GM19043 (cell line): ENCODE data around the gene DDIT4L.
"Not testable (repeated sequence)": the region's sequence is repeated elsewhere in the genome, so short reads cannot be mapped to it uniquely, and the experiment has no call there.

Experiments used
- ATAC-seq: cut with Tn5 transposase; IDR thresholded peaks from one replicate; pipeline ENCODE4 v1.9.1; 2021; ENCODE audit warnings: low read depth; ENCODE audit not compliant: unreplicated experiment

Gene DDIT4L, protein sequence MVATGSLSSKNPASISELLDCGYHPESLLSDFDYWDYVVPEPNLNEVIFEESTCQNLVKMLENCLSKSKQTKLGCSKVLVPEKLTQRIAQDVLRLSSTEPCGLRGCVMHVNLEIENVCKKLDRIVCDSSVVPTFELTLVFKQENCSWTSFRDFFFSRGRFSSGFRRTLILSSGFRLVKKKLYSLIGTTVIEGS

DNA sequence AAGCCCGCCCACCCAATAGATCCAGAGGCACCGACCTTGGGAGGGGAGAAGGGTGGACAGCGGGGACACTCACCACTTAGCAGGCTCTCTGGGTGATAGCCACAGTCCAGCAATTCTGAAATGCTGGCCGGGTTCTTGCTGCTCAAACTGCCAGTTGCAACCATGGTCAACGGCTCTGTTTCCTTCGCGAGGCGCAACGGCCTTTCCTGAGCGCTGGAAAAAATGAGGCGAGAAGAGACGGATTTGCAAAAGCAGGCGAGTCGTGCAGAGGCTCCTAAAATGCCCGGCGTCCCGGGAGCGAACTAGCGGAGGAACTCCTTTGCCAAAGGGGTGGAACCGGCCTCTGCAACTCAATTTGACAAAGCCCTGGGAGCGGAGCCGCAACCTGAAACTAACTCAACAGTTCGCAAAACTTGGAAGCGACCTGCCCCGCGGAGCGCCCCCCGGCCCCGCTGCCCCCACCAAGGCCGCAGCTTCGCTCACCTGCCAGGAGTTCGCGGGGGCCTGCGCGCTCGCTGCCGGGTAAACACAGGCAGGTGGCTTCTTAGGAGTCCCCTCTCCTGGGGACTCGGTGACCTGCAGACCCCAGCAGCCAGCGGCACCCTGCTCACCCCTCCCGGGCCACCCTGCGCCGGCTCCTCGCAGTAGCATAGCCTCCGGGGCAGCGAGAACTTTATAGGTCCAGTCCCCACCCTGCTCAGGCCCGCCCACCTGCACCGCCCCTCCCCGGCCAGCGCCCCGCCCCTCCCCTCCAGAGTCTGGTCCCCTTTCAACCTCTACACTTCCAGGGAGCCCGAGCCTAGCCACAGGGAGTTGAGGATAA is at the start of gene DDIT4L:
DDIT4L (minus strand) TSS at position 649 of the 823 bp plus-strand sequence; CDS start at position 164, 485 bp downstream.
- no peak for ATAC-seq

DNA sequence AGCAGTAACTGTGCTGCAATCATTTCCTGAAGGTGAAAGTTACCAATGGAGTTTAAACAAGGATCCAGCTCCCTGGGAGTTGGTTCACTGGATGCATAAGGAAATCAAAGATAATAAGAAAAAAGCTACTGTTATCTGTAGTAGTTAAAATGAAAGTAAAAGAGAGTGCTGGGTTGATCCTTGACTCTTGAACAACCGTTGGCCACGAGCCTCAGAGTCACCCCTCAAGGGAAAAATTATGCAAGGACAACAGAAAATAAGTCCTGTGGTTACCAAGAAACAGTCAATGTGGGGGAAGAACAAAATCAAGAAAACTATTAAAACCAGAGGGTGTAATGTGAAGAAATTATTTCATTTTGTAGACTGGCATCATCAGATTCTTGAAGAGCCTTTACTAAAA is 49.7 kb upstream of the DDIT4L start:
- ATAC-seq, result no peak

GRCh38 chr4:100224721-100225120 is 34.5 kb upstream of the DDIT4L start:
- ATAC-seq, result no peak

GRCh38 chr4:100224160-100224559 is 33.9 kb upstream of the DDIT4L start:
- no peak for ATAC-seq

DNA sequence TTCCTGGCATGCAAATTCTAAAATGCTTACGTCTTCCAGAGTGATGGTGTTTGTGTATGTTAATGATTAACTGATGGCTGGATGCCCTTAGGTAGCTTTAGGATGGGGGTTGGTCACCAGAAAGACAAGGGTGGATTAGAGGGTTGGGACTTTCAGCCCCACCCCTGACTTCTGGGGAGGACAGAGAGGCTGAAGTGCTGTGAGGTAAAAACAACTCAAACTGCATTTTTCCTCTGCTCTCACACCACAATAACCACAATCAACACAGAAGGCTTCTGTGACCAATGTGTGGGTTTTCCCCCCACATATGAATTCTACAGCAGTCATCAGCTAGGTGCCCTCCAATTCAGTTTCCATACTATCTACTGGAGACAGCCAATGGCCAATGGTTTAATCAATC is 18.7 kb upstream of the DDIT4L start:
- ATAC-seq, result peak; percentile 93

DNA sequence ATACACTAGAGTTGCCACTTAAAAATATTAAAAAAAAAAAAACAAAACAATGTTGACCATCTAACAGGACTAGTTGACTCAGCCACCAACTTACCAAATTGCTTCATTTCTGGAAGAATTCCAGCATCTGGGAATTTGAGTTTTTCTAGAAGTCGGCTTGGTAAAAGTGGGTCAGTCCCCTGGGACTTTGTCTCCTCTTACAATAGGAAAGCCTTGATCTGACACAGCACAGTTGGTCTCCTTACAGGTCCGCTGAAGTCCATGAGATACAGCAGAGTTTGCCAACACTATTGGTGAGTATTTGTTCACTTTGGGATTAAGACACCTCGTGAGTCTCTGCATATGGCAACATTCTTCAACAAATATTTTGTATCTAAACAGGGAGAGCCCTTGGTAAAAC is 18.2 kb upstream of the DDIT4L start:
- ATAC-seq, result peak; percentile 5

- no peak for ATAC-seq
Measured at GRCh38 chr4:100206850-100207249, 16.6 kb upstream of the DDIT4L start.

DNA sequence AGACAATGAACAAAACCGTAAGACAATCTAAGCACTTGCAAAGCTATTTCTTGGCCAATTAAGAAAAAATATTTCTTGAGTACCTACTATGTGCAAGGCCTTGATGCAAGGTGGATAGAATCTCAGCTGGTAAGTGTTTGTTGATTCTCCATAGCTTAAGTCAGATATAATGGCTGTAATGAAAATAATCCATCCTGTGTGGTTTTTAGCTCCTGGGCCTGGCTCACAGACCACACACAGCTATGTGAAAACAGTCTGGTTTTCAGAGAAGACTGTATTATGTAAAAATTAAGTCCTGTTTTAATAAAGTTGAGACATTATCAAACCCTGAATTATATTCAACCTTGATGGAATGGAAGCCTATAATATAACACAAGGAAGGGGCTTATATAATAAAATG is 7.8 kb upstream of the DDIT4L start:
- ATAC-seq, result no peak

DNA sequence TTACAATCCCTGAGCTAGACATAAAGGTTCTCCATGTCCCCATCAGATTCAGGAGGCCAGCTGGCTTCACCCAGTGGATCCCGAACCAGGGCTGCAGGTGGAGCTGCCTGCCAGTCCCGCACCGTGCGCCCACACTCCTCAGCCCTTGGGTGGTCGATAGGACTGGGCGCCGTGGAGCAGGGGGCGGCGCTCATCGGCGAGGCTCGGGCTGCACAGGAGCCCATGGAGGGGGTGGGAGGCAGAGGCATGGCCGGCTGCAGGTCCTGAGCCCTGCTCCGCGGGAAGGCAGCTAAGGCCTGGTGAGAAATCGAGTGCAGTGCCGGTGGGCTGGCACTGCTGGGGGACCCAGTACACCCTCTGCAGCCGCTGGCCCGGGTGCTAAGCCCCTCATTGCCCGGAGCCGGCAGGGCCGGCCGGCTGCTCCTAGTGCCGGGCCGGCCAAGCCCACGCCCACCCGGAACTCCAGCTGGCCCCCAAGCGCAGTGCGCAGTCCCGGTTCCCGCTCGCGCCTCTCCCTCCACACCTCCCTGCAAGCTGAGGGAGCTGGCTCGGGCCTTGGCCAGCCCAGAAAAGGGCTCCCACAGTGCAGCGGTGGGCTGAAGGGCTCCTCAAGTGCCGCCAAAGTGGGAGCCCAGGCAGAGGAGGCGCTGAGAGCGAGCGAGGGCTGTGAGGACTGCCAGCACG is 6.3 kb upstream of the DDIT4L start:
- ATAC-seq, result not testable (repeated sequence)

DNA sequence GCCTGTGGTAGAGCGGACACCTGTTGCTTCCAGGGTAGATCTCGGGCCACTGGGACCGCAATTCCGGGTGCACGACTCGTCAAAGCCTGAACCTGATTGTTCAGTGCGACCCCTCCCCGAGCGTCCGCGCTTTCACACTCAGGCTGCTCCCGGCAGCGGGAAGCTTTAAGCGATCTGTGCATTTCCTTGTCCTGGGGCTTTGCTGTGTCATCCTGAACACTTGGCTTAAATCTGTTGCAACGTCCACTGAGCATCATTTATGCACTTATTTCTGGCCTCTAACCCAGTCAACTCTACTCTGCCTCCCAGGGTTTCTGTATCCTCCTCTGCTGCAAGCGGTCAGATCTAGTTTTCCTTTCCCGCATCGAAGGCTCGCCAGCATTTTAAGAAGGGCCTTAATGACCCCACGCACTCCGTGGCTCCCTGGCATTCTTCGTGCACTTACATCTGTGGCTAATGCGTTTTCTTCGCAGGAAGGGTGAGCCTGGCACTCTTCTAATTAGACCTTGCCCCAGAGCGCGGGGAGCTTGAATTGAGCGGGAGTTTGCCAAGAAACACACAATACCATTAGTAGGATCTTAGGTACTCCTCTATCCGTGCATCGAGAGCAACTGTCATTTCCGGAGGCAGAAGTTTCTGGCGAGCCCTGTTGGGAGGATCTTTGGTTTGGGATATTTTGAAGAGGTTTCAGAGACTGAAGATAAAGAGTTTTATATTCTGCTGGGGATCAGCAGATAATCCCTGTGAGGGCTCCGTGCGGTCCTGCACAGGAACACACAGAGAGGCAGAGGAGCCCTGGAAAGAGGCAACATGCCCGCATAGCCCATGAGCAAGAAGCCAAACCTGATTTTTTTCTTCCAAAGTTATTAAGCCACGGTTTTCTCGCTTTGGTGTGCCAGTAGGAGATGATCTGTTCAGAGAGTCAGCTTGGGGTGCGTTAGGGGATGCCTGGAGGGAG is 654 bp upstream of the DDIT4L start:
- ATAC-seq, result no peak

GRCh38 chr4:100188829-100189228 is 1.4 kb downstream of the DDIT4L start:
- no peak for ATAC-seq

DNA sequence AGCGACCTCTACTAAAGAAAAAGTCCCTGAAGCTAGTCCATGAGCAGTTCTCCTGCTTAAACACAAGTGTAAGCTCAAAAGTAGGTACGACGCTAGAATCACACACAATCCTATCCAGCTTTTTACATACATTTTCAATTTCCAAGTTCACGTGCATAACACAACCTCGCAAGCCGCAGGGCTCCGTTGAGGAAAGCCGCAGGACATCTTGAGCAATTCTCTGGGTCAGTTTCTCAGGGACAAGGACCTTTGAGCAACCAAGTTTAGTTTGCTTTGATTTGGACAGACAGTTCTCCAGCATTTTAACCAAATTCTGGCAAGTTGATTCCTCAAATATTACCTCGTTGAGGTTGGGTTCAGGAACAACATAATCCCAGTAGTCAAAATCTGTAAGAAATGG is 2.5 kb downstream of the DDIT4L start:
- ATAC-seq, result no peak

- ATAC-seq, result no peak
Measured at GRCh38 chr4:100184787-100185186, 5.5 kb downstream of the DDIT4L start.

DNA sequence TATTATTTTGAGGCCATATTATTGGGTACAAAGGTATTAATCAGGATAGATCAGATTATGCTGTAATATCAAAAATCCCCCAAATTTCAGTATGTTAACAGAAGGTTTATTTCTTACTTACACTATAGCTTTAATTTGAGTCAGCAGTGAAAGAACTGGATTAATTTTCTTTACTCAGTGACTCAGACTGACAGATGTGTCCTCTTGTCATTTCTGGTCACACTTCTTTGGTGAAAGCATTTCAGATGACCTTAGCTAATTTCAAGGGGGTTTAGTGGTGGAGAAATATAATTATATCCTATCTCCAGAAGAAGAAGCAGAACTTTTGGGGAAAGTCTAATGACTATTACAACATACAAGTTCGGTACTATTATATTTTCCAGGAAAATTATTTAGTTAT is 12.4 kb downstream of the DDIT4L start:
- no peak for ATAC-seq

- ATAC-seq, result no peak
Measured at GRCh38 chr4:100177126-100177525, 13.1 kb downstream of the DDIT4L start.

GRCh38 chr4:100175858-100176257 is 14.4 kb downstream of the DDIT4L start:
- no peak for ATAC-seq

DNA sequence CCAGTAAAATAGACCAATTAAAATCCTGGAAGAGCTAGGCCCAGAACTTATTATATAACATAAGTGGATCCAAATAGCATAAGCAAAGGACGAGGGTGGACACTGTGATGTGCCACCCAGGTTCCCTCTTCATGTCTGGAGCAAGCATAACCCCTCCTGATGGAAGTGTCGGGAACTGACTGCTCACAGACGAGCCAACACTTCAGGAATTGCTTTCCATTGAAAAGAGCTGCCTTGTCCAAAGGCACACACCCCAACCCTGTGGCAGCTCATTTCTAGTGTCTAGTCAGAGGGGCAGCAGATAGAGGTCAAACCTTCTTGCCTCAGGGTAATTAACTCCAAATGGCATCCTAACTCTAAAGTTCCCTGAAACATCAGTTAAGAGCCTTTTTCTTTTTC is 15.3 kb downstream of the DDIT4L start:
- ATAC-seq, result no peak

- ATAC-seq, result no peak
Measured at GRCh38 chr4:100170986-100171385, 19.3 kb downstream of the DDIT4L start.

DNA sequence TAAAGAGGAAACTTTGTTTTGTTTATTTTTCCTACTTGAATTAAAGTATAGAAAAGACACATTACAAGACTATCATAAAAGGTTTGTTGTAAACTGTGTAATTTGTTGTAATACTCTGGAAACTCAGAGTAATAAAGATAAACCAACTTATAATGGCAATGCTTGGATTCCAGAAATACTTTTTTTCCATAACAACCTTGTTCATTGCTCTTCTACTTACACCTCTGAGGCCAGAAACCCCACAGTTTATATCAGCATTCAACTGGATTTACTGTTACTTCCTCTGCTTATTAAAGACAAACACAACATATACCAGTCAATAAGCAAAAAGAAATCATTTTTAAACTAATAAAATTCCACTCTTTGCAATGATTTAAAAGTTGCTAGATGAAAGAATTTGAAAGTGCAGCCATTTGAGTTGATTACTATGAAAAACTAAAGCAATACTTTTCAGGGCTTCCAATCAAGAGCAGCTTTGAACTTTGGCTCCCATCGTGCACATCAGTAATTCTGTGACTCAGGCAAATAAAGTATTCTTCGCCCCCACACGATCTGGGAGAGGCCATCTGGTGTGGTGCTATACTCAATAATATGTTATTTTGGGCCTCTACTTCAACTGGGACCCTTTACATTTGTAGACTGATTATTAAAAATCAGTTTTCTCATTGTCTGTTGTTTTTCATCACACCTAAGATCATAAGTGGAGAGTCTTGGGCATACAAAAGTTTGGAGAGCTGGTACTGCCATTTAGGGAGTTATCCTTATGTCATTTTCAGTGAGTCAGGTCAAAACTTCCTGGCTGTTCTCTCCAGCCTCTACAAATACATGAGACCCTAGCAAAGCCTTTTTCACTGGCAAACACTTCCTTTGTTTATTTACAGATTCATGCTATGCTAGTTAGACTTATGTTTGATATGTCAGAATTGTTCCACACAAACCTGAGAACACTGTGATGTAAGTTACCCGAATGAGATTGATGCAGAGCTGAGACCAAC is 20.5 kb downstream of the DDIT4L start:
- no peak for ATAC-seq
